22Rv1 (cell line): ENCODE results near the gene ZNF516.

Experiments
- CTCF ChIP-seq: fragments of 450-650 bp; IDR thresholded peaks from 2 replicates; pipeline ENCODE4 v1.5.1; 2017; ENCODE audit warnings: mild to moderate bottlenecking
- ZFX ChIP-seq: fragments of 450-650 bp; IDR thresholded peaks from 2 replicates; pipeline ENCODE4 v1.6.1; 2017; ENCODE audit warnings: antibody characterized with exemption, borderline replicate concordance

GRCh38 chr18:76456018-76456750, 38.9 kb downstream of the ZNF516 start:
- TF ChIP-seq CTCF (no peak), ZFX (no peak)
